NCI-H2171 (cell line): ENCODE results near the gene PCK2.
"Not testable (repeated sequence)": the region's sequence is repeated elsewhere in the genome, so short reads cannot be mapped to it uniquely, and the experiment has no call there.

Experiments
- DNase-seq: peaks from one replicate; lab custom pipeline; 2025; lab: John Stamatoyannopoulos, UW

The PCK2 gene

DNA sequence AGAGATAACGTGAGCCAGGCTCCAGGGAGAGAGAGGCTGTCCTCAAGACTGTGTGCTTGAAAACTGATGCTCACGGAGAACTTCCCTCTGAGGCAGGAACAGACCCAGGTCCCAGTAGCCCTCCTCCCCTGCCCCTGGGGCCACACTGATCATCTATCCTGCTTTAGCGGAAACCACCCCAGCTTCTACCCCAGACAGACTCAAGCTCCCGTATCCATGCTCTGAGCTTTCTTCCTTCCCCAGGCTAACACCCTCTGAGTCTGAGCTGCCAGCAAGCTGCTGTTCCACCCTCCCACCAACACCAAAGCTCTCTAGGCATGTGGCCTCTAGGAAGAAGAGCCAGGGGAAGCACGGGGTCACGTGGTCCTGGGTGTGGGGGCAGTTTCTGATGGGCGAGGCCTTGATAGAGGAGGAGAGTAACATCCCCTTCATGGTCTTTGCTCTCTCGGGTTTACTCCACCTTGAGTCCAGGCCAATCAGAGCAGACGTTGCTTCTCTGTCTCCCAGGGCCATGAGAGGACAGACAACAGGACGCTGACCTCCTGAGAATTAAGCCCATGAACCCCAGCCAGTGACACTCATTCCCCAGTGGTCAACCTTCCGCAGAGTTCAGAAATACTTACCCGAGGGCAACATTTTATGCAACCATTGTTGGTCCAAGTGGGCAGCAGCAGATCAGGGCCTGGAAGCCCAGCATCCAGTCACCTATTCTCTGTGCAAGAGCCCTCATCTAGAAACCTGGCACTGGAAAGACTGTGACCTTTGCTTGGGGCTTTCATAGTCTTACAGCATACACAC lies 1.4 kb downstream of the PCK2 start:
- DNase-seq = no peak

DNA sequence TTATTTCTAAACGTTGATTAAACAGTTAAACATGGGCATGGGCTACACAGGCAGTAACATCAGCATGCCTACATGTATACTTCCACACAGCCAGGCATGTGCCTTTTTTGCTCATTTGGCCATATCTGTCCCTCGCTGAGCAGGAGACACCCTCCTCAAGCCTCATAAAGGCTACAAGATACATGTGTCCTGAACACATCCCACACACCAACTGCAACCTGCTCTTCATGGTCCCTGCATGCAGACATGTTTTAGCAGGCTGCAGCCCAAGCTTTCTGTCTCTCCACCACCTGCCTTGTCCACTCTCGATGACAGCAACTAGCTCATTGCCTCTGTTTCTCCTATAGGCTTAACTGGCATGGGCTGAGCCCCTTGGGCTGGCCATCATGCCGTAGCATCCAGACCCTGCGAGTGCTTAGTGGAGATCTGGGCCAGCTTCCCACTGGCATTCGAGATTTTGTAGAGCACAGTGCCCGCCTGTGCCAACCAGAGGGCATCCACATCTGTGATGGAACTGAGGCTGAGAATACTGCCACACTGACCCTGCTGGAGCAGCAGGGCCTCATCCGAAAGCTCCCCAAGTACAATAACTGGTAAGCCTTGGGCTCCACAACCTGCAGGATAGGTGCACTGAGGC lies 2.6 kb downstream of the PCK2 start:
- DNase-seq = no peak

DNA sequence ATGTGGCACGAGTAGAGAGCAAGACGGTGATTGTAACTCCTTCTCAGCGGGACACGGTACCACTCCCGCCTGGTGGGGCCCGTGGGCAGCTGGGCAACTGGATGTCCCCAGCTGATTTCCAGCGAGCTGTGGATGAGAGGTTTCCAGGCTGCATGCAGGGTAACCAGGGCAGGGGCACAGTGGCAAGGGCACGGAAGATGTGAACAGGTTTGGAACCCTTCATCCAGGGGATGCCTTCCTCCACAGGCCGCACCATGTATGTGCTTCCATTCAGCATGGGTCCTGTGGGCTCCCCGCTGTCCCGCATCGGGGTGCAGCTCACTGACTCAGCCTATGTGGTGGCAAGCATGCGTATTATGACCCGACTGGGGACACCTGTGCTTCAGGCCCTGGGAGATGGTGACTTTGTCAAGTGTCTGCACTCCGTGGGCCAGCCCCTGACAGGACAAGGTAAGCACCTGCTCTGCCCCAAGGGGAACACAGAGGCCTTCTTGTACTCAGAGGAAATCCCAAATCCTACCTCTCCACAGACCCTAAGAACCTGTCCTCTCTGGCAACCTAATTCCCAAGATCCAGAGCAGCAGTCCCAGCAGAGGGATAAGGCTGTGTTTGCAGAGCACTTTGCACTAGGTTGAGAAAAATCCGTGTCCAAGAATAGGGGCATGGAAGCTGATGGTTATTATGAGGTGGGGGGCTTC lies 4.3 kb downstream of the PCK2 start:
- no peak for DNase-seq

DNA sequence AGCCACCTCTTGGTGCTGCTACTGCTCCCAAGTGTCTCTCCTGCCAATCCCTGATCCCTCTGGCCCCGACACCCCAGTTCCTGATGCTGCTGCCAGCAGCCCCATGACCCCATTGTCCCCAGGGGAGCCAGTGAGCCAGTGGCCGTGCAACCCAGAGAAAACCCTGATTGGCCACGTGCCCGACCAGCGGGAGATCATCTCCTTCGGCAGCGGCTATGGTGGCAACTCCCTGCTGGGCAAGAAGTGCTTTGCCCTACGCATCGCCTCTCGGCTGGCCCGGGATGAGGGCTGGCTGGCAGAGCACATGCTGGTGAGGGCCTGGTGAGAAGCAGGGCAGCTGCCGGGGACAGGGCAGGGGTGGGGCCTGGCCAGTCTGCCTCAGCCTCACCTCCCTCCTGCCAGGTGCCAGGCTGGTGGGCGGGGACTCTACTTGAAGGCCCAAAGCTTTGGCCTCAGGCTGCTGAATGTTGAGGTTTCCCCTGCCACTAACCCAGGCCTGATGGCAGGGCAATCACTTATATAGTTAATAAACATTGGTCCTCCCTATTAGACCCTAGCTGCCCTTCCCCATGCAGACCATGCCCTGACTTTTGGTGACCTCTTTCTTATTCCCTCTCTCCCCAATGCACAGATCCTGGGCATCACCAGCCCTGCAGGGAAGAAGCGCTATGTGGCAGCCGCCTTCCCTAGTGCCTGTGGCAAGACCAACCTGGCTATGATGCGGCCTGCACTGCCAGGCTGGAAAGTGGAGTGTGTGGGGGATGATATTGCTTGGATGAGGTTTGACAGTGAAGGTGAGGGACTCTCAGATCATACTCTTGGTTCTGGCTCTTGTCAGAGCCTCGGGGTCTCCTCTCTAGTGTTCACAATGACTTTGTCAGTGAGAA lies 5.1 kb downstream of the PCK2 start:
- DNase-seq = no peak

DNA sequence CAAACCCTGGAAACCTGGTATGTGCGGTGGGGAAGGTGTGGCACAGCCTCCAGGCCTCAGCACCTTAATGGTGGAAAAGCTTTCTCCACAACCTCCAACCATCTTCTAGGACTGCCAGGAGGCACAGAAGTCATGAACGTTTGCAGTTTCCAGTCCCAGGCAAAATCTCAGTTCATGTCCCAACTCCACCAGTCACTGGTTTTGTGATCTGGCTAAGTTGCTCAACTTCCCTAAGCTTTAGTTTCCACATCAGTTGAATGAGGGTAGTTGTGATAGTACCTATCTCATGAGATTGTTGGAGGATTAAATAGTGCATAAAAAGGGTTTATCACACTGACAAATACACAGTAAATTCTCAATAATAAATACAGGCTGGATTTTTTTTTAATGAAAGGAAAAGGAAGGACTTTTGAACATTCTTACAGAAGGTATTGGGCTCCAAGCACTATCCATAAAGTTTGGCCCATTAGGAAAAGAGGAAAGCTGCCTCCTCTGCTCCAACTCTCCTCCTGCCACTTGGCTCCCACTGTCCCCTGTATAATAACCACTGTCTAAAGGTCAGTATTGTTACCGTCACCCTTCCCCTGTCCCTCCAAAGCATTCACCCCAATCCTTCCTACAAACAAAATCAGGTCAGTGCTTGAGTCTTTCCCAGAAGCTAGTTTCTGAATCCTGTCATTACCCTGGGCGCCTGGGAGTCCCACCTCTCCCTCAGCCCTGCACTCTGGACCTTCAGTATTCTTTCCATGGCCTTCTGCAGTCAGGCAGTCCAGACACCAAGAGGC lies 6.3 kb downstream of the PCK2 start:
- DNase-seq = no peak

DNA sequence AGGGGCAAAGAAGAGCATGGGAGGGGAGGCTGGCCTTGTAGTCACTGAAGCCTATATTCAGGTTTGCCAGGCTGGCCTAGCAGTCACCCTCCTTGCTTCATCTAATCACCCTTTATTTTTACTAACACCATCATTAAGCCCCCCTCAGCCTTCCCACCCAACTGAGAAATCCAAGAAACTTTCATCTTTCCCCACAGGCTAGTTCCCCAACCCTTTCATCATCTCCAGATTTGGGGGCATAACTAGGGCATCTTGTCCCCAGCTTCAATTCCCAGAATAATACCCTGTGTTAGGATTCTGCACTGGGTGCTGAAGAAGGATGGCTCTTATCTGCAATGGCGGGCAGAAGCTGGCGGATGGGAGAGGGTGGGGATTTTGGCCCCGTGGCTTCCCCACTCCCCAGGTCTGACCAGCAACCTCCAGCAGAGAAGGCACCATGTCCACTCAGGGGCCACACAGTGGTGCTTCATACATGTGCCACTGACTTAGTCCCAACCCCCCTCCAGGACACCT lies 6.9 kb downstream of the PCK2 start:
- no peak for DNase-seq

DNA sequence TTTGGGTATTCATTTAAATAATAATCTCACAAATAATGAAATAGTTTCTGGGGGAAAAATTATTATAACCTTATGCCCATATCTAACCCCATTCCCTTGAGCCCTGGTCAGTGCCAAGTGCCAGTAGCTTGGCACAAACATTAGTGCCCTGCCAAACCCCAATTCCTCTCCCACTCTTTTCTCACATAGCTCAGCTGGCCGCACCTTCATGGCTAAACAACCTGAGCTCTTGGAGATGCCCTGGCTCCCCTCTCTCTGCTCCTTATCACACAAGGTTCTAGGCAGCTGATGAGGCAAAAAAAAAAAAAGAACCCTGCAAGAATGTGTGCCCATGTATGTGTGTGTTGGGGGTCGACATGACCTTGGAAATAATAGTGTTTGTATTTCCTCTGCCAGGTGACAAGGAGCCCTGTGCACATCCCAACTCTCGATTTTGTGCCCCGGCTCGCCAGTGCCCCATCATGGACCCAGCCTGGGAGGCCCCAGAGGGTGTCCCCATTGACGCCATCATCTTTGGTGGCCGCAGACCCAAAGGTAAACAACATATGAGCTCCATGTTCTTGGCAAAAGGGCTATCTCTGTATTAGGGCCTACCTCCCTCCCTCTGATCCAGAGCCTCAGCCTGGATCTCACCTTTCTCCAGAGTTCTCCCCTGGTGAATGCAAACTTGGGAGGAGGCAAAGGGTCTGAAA lies 8.4 kb downstream of the PCK2 start:
- DNase-seq = no peak

DNA sequence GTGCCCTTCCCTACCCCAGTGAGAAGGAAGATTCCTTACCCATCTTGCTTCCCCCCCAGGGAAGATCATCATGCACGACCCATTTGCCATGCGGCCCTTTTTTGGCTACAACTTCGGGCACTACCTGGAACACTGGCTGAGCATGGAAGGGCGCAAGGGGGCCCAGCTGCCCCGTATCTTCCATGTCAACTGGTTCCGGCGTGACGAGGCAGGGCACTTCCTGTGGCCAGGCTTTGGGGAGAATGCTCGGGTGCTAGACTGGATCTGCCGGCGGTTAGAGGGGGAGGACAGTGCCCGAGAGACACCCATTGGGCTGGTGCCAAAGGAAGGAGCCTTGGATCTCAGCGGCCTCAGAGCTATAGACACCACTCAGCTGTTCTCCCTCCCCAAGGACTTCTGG lies 9.3 kb downstream of the PCK2 start:
- no peak for DNase-seq

DNA sequence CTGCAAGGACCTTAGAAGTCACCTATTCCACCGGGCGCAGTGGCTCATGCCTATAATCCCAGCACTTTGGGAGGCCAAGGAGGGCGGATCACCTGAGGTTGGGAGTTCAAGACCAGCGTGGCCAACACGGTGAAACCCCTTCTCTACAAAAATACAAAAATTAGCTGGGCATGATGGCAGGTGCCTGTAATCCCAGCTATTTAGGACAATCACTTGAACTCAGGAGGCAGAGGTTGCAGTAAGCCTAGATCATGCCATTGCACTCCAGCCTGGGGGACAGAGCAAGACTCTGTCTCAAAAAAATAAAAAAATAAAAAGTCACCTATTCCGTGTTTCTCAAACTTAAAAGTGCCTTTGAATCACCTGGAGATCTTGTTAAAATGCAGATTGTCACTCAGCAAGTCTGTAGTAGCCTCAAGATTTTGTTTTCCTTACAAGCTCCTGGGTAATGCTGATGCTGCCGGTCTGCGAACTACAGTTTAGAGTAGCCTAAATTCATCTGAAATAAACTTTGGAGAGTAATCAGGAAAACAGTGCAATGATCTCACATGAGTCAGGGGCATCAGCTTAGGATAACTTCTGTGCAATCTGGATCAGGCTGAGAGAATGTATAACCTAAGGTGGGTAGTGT lies 11.6 kb downstream of the PCK2 start:
- not testable (repeated sequence) for DNase-seq

DNA sequence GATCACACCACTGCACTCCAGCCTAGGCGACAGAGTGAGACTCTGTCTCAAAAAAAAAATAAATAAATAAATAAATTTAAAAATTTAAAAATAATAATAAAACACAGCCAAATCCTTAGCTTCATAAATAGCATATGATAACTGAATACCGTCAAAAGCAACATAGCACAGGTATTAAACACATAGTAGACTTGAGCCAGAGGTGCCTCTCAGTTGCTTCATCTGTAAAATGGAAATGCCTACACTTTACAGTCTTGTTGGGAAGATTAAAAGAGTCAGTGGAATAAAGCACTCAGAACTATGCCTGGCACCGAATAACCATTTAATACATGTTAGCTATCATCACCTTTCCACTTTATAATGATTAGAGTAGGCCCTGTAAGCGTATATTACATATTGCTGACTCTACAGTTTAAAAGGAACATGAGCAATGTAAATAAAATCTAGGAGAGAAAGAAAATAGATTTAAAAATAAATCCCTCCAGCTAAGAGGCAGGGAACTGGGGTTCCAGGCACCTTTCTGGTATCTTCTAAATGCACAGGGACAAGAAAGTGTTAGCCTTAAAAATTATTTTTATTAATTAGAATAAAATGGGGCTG lies 12.7 kb downstream of the PCK2 start:
- DNase-seq = no peak

DNA sequence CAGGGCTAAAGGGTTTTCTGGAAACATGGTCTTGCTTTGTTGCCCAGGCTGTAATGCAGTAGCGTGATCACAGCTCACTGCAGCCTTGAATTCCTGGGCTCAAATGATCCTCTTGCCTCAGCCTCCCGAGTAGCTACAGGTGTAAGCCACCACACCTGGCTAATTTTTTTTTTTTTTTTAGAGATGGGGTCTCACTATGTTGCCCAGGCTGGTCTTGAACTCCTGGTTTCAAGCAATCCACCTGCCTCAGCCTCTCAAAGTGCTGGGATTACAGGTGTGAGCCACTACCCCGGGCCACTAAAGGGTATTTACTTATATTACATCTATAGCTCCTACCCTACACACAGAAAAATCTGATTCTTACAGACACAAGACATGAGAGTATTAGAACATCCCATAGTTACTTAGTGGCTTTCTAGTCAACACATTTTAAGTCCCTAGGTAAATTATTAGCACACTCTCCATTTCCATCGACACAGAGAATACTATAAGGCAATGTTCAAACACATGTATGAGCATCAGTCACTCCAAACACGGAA lies 14.3 kb downstream of the PCK2 start:
- DNase-seq = no peak

DNA sequence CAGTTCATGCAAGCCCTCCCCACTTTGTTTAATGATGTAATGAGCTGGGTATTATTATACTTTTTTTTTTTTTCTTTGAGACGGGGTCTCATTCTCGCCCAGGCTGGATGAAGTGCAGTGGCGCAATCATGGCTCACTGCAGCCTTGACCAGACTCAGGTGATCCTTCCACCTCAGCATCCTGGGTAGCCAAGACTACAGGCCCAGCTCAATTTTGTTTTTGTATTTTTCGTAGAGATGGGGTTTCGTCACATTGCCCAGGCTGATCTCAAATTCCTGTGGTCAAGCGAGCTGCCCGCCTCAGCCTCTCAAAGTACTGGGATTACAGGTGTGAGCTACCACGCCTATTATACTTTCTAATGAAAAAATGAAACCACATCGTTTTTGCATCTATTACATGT lies 15.9 kb downstream of the PCK2 start:
- DNase-seq = no peak

DNA sequence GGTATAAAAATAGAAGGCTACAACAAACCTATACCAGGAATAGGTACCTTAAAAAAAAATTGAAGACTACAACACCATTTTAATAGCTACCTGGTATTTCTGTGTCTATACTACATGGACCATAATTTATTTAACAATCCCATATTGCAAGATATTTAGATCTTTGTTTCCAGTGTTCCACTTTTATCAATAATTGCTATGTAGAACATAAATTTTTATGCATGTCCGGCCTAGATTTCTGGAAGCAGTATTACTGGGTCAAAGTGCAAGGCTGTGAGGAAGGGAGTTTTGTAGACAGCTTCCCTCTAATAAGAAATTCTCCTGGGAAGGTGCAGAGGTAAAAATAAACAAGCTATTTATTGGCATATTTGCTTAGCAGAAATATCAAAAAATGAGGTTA lies 16.4 kb downstream of the PCK2 start:
- no peak for DNase-seq

DNA sequence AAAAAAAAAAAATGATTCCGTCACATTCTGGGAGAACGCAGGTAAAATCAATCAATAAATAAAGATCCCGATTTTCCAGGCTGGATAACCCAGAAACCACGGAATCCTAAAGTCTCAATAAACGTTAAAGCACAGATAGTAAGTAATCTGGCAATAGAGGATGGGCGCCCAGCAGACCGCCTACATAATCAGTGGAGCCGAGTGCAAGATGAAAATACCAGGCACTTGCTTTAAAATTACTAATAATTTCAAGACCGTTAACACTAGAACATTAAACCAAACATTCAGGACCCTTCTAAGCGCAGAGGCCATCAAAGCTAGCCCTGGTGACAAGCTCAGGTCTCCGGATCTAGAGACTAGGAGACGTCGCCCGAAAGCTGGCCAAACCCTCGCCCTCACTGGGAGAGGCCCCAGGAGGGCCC lies 19.3 kb downstream of the PCK2 start:
- DNase-seq = no peak

DNA sequence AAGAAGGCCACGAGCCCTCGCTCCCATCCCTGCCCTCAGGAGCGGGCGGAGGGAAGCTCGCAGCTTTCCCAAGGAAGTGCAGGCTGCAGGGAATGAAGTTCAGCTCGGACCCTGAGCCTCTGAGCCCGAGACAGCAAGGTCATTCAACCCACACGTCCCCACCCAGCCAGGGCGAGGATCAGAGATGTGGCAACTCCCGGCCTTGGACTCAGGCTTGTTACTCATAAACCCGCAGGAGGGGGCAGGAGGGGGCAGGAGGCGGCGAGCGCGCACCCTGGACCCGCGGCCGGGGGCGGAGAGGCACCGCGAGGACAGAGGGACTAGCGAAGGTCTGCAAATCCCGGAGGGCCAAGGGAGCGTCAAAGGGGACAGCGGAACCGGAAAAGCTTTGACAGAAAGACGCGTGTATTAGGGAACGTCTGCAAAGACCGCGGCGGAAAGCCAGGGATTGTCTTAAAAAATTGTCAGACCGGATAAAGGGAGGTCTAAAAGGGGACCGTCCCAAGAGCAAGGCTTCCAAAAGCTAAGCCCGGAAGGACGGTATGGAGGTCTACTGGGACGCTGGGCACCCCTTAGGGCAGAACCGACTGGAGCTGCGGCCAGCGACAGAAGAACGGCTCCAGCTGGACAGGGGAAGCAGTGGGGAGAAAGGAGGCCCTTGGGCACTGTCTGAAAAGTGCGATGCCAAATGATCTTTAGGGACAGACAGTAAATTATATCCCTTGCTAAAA lies 19.9 kb downstream of the PCK2 start:
- peak; percentile 65 for DNase-seq

DNA sequence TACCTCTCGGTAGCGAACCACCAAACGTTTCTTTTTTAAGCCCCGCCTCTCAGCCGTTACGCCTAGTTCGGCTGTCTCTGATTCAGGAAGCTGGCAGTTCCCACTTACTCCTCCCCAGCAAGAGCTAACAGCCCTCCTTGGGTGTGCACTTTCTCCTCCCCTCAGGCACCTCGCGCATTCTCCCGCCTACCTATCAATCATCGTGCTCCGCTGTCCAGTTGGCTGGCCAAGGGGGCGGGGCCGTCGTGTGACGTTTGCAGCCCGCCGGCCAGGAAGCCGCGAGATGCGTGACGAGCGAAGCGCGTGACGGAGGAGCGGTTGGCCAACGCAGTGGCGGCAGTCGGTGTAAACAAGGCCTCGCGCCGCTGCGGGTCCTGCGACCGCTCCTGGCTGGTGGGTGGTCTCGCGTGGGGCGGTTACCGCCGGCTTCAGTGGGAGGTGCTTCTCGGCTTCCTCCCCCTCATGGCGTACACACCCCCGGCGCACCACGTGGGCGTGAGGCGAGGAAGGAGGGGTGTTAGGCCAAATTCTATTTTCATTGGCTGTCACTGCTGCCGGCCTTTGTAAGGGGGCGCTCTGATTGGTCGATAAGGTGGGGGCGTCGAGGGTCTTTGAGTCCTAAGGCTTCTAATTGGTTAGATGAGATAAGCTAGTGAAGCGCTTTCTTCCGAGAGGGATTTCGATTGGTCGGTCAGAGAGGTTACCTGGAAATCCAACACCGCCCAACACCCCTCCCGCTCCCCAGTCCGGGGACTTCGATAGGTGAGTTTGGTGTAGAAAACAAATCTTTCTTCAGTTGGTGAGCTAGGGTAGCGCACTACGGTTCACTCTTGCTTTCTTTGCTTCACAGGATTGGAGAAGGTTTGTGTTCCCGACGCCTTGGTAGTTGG lies 20.7 kb downstream of the PCK2 start, which contains the start of the genes DCAF11 and NRL:
Gene DCAF11 (plus strand): TSS at position 246 of the 890 bp plus-strand sequence. CDS start 818 bp downstream, outside the sequence.
Gene NRL (minus strand): TSS at position 418 of the 890 bp plus-strand sequence. CDS start 32,101 bp downstream, outside the sequence.
- DNase-seq = peak; percentile 100

DNA sequence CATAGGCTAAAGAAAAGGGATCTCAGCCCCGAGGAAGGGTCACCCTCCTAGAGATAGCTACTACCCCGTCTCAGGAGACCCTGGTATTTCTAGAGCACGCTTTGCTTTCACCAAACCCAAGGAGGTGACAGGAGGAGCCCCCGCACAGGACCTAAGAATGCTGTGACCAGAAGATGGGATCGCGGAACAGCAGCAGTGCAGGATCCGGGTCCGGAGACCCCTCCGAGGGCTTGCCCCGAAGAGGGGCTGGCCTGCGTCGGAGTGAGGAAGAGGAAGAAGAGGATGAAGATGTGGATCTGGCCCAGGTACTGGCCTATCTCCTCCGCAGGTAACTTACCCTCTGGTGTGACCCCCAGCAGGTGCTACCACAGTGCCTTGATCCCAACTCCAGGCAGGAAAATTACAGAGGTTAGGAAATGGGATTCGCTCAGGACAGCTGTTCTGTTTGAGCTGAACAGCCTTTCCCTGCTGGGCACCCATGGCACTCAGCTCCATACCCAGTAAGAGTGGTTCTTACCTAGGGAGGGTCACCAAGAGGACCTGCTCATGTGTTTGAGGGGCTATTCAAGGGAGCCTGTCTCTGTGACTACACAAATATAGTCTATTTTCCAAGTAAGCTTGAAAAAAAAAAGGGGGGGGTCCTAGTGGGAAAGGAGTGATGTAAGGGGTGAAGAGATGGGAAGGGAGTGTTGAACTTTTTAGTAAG lies 21.5 kb downstream of the PCK2 start:
- DNase-seq = no peak
